ENCODE data around the gene GPR61.
A peak's percentile ranks its signal among the peaks of the same experiment; 100 is the strongest.

The GPR61 gene

GRCh38 chr1:109509176-109510134 lies 30.2 kb upstream of the GPR61 start, which contains the start of gene AMIGO1:
AMIGO1 (minus strand) TSS chr1:109509727; CDS start chr1:109508912, 815 bp downstream.
- peak; percentile 65 to 68 for DNase-seq

GRCh38 chr1:109513110-109513710 lies 26.5 kb upstream of the GPR61 start:
- no peak for DNase-seq

GRCh38 chr1:109514846-109515245 lies 24.8 kb upstream of the GPR61 start:
- DNase-seq = no peak

- DNase-seq = no peak
Measured at GRCh38 chr1:109516872-109517271, 22.8 kb upstream of the GPR61 start.

GRCh38 chr1:109517337-109517736 lies 22.3 kb upstream of the GPR61 start:
- no peak for DNase-seq

GRCh38 chr1:109521002-109521951 lies 18.4 kb upstream of the GPR61 start:
- no peak for DNase-seq

- DNase-seq = no peak
Measured at GRCh38 chr1:109522026-109522425, 17.6 kb upstream of the GPR61 start.

- DNase-seq = no peak
Measured at GRCh38 chr1:109523706-109524105, 16.0 kb upstream of the GPR61 start.

- no peak for DNase-seq
Measured at GRCh38 chr1:109527098-109527811, 12.4 kb upstream of the GPR61 start.

- no peak for DNase-seq
Measured at GRCh38 chr1:109527846-109528695, 11.6 kb upstream of the GPR61 start.

GRCh38 chr1:109528712-109529111 lies 11.0 kb upstream of the GPR61 start:
- DNase-seq = no peak

- no peak for DNase-seq
Measured at GRCh38 chr1:109529881-109530456, 9.7 kb upstream of the GPR61 start.

- no peak for DNase-seq
Measured at GRCh38 chr1:109530457-109531087, 9.1 kb upstream of the GPR61 start.

- DNase-seq = no peak
Measured at GRCh38 chr1:109531380-109531779, 8.3 kb upstream of the GPR61 start.

GRCh38 chr1:109531826-109532364 lies 7.8 kb upstream of the GPR61 start:
- no peak for DNase-seq

GRCh38 chr1:109532365-109533136 lies 7.1 kb upstream of the GPR61 start:
- peak; percentile 95 to 96 for DNase-seq

GRCh38 chr1:109534307-109534858 lies 5.3 kb upstream of the GPR61 start:
- DNase-seq = no peak

- no peak for DNase-seq
Measured at GRCh38 chr1:109535481-109535880, 4.2 kb upstream of the GPR61 start.

GRCh38 chr1:109535971-109536491 lies 3.6 kb upstream of the GPR61 start:
- no peak for DNase-seq
